NCI-H1694 (cell line): Measurements from ENCODE around the gene ZNF638.

ENCODE experiments used
- DNase-seq: peaks from one replicate; lab custom pipeline; 2025; lab: John Stamatoyannopoulos, UW

Gene ZNF638

GRCh38 chr2:71473346-71474031, 141.9 kb downstream of the ZNF638 start:
- DNase-seq, result no peak

GRCh38 chr2:71474116-71474743, 142.6 kb downstream of the ZNF638 start:
- no peak for DNase-seq

- DNase-seq, result no peak
Measured at GRCh38 chr2:71474744-71475397, 143.3 kb downstream of the ZNF638 start.

GRCh38 chr2:71476495-71476894, 144.9 kb downstream of the ZNF638 start:
- DNase-seq, result no peak

- no peak for DNase-seq
Measured at GRCh38 chr2:71477231-71477691, 145.7 kb downstream of the ZNF638 start.

GRCh38 chr2:71478806-71479205, 147.2 kb downstream of the ZNF638 start:
- no peak for DNase-seq

- no peak for DNase-seq
Measured at GRCh38 chr2:71479261-71479660, 147.7 kb downstream of the ZNF638 start.

GRCh38 chr2:71481111-71481510, 149.5 kb downstream of the ZNF638 start:
- DNase-seq, result no peak

GRCh38 chr2:71482055-71482454, 150.5 kb downstream of the ZNF638 start:
- DNase-seq, result no peak

GRCh38 chr2:71483246-71483645, 151.7 kb downstream of the ZNF638 start:
- DNase-seq, result no peak

GRCh38 chr2:71484354-71484753, 152.8 kb downstream of the ZNF638 start:
- no peak for DNase-seq
